Osteoblast (primary cell): ENCODE results near the gene DDIT4. TPM values are rescaled to one million over a fixed set of nuclear protein-coding genes. Genes with fewer than 3 reads are reported as not detected.

Experiments used
- DNase-seq: peaks from one replicate; pipeline ENCODE4 v3.0.0; 2011; ENCODE audit warnings: low spot score, mixed read lengths; ENCODE audit not compliant: insufficient read length; ENCODE audit errors: missing footprints
- H2AFZ ChIP-seq: 2 replicates; pipeline ENCODE4 v1.6.0; 2011; ENCODE audit warnings: mild to moderate bottlenecking, low read length
- H3K27ac ChIP-seq: 2 replicates; pipeline ENCODE4 v1.5.1; 2011; ENCODE audit warnings: mild to moderate bottlenecking, low read depth, low read length, moderate library complexity
- H3K27me3 ChIP-seq: 2 replicates; pipeline ENCODE4 v1.6.0; 2012; ENCODE audit warnings: mild to moderate bottlenecking, control low read depth, inconsistent platforms, low read length, moderate library complexity; ENCODE audit not compliant: insufficient read depth
- H3K36me3 ChIP-seq: 2 replicates; pipeline ENCODE4 v1.5.1; 2011; ENCODE audit warnings: mild to moderate bottlenecking, low read length, control low read depth, moderate library complexity; ENCODE audit not compliant: insufficient read depth
- H3K4me1 ChIP-seq: 2 replicates; pipeline ENCODE4 v1.5.1; 2011; ENCODE audit warnings: mild to moderate bottlenecking, low read length, control low read depth, moderate library complexity; ENCODE audit not compliant: insufficient read depth
- H3K4me2 ChIP-seq: 2 replicates; pipeline ENCODE4 v1.6.0; 2011; ENCODE audit warnings: mild to moderate bottlenecking, low read length; ENCODE audit not compliant: insufficient read depth
- H3K4me3 ChIP-seq: fragments of 200-600 bp; sonication (generic); 3 replicates; pipeline ENCODE4 v1.5.1; 2012; ENCODE audit warnings: mild to moderate bottlenecking, low read length, inconsistent platforms; ENCODE audit not compliant: insufficient read depth
- H3K79me2 ChIP-seq: 2 replicates; pipeline ENCODE4 v1.6.0; 2012; ENCODE audit warnings: mild to moderate bottlenecking, low read length, control low read depth, inconsistent platforms; ENCODE audit not compliant: insufficient read depth
- H3K9me3 ChIP-seq: 2 replicates; pipeline ENCODE4 v1.5.1; 2011; ENCODE audit warnings: low read depth, low read length, control low read depth
- H4K20me1 ChIP-seq: 2 replicates; pipeline ENCODE4 v1.6.0; 2012; ENCODE audit warnings: mild to moderate bottlenecking, low read length, control low read depth; ENCODE audit not compliant: insufficient read depth
- CTCF ChIP-seq: IDR thresholded peaks from 2 replicates; pipeline ENCODE4 v1.5.1; 2011; ENCODE audit warnings: mild to moderate bottlenecking, low read depth, low read length, moderate library complexity; ENCODE audit errors: extremely low read depth
- total RNA-seq: library from RNA; depleted of rRNA; stranded (reverse); fragments of >200 nt; gene quantifications from 2 replicates; pipeline ENCODE4 v1.2.3, GENCODE V29; 2012

Gene DDIT4
- total RNA-seq, 1 donor: 522 TPM

GRCh38 chr10:72319416-72320254 is 45.9 kb downstream of the DDIT4 start:
- peak; percentile 98 for DNase-seq
- no peaks in the 10 kb centered on the region for H4K20me1 ChIP-seq
- peak overlapping the region; percentile 64 for H2AFZ ChIP-seq
- H3K4me2 ChIP-seq: peak overlapping the region; percentile 74
- no peaks in the 10 kb centered on the region for H3K79me2 ChIP-seq
- no peak for TF ChIP-seq CTCF
- H3K4me3 ChIP-seq: peak overlapping the region; percentile 67
- H3K27ac ChIP-seq: peak overlapping the region; percentile 90
- H3K9me3 ChIP-seq: no peaks in the 10 kb centered on the region
- peaks cover 46% of the 10 kb centered on the region for H3K4me1 ChIP-seq
- H3K36me3 ChIP-seq: no peaks in the 10 kb centered on the region
- no peaks in the 10 kb centered on the region for H3K27me3 ChIP-seq

DNA sequence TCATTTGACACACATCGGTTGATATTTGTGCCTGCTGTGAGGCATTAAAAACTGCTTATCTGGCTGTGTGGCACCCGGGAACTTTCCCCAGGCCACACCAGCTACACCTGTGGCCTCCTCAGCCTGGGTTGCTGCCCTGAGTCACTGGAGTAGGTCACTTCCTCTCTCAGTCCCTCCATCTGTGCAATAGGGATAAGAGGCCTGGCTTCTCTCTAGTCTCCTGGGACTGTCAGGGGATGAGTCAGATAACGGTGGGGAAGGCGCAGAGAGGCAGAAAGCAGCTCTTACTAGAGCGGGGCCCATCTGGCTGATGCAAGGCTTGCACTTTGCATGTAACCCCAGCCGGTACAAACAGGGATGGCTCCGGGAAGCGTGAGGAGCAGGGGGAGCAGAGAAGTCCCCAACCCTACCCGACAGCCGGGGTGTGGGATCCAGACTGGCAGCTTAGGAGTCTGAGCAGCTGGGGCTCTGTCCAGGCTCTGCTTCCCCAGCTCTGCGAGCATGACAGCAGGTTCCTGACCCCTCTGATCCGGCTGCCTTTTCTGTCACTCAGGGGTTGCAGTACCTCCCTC is 47.0 kb downstream of the DDIT4 start:
- peak overlapping the region; percentile 79 for H2AFZ ChIP-seq

GRCh38 chr10:72321248-72322029 is 47.7 kb downstream of the DDIT4 start:
- H3K9me3 ChIP-seq: no peaks in the 10 kb centered on the region
- peaks cover 40% of the 10 kb centered on the region for H3K4me1 ChIP-seq
- H2AFZ ChIP-seq: peak overlapping the region; percentile 79
- no peaks in the 10 kb centered on the region for H4K20me1 ChIP-seq
- H3K36me3 ChIP-seq: no peaks in the 10 kb centered on the region
- peak; percentile 43 for DNase-seq
- H3K4me3 ChIP-seq: no peak overlapping the region
- H3K79me2 ChIP-seq: no peaks in the 10 kb centered on the region
- H3K4me2 ChIP-seq: peak overlapping the region; percentile 74
- no peaks in the 10 kb centered on the region for H3K27me3 ChIP-seq
- peak overlapping the region; percentile 90 for H3K27ac ChIP-seq
- no peak for TF ChIP-seq CTCF

More for the DNA sequence above, 47.0 kb downstream of the DDIT4 start:
- H3K79me2 ChIP-seq: no peaks in the 10 kb centered on the region
- no peaks in the 10 kb centered on the region for H4K20me1 ChIP-seq
- TF ChIP-seq CTCF: no peak
- H3K27ac ChIP-seq: peak overlapping the region; percentile 90
- peak overlapping the region; percentile 74 for H3K4me2 ChIP-seq
- H3K9me3 ChIP-seq: no peaks in the 10 kb centered on the region
- DNase-seq: peak; percentile 100
- peaks cover 46% of the 10 kb centered on the region for H3K4me1 ChIP-seq
- H3K4me3 ChIP-seq: no peak overlapping the region
- no peaks in the 10 kb centered on the region for H3K27me3 ChIP-seq
- H3K36me3 ChIP-seq: no peaks in the 10 kb centered on the region

GRCh38 chr10:72322030-72322279 is 48.2 kb downstream of the DDIT4 start:
- peak; percentile 41 for DNase-seq
- Histone ChIP-seq H3K4me1 (peaks cover 39% of the 10 kb centered on the region), H3K4me2 (no peak overlapping the region), H3K4me3 (no peak overlapping the region), H2AFZ (peak overlapping the region; percentile 11), H3K27ac (no peak overlapping the region), H3K36me3 (no peaks in the 10 kb centered on the region), H3K27me3 (no peaks in the 10 kb centered on the region), H3K79me2 (no peaks in the 10 kb centered on the region), H3K9me3 (no peaks in the 10 kb centered on the region), H4K20me1 (no peaks in the 10 kb centered on the region)
- TF ChIP-seq CTCF: no peak
